ENCODE data around the gene SLIT3.

- TF ChIP-seq CTCF (IDR thresholded peaks at IDR 0.05; ENCODE audit: low read depth, low read length) (no peak), EZH2phosphoT487 (IDR thresholded peaks at IDR 0.05; ENCODE audit: low read depth) (no peak)
Measured at GRCh38 chr5:168707716-168708695, 592.9 kb downstream of the SLIT3 start.
